HCT116 (cell line): ENCODE results near the gene PGAM5. TPM values are rescaled to one million over a fixed set of nuclear protein-coding genes. Genes with fewer than 3 reads are reported as not detected.

Source experiments
- ATF3 ChIP-seq: IDR thresholded peaks from 2 replicates; pipeline ENCODE4 v1.6.1; 2012
- CTCF ChIP-seq, 3 experiments: fragments of 200-600 bp in 1 of 3; sonication (generic) in 1 of 3; IDR thresholded peaks in 2 of 3; conservative IDR thresholded peaks in 1 of 3; 2 replicates each; pipeline ENCODE4 v1.5.1; 2012 to 2017; ENCODE audit warnings: low read depth in 2 of 3, low read length in 2 of 3, antibody characterized with exemption in 1 of 3, borderline replicate concordance in 1 of 3, control low read depth in 1 of 3, mild to moderate bottlenecking in 1 of 3, mixed read lengths in 1 of 3, mixed run types in 1 of 3, moderate library complexity in 1 of 3; ENCODE audit not compliant: insufficient read depth in 1 of 3
- EGR1 ChIP-seq: IDR thresholded peaks from 2 replicates; pipeline ENCODE4 v1.6.1; 2012; ENCODE audit warnings: low read depth
- ELF1 ChIP-seq: IDR thresholded peaks from 2 replicates; pipeline ENCODE4 v1.6.1; 2012; ENCODE audit warnings: low read depth, borderline replicate concordance
- MAX ChIP-seq: IDR thresholded peaks from 2 replicates; pipeline ENCODE4 v1.6.1; 2012
- POLR2AphosphoS5 ChIP-seq: IDR thresholded peaks from 2 replicates; pipeline ENCODE4 v1.6.1; 2011; ENCODE audit warnings: mild to moderate bottlenecking, low read depth, low read length, moderate library complexity
- SP1 ChIP-seq: IDR thresholded peaks from 2 replicates; pipeline ENCODE4 v1.6.1; 2012; ENCODE audit warnings: low read depth
- SRF ChIP-seq: IDR thresholded peaks from 2 replicates; pipeline ENCODE4 v1.6.1; 2012; ENCODE audit warnings: low read depth
- ZBTB33 ChIP-seq: IDR thresholded peaks from 2 replicates; pipeline ENCODE4 v1.6.1; 2011; ENCODE audit warnings: mild to moderate bottlenecking, low read length, moderate library complexity; ENCODE audit not compliant: insufficient replicate concordance; ENCODE audit errors: extremely low read depth
- ZFX ChIP-seq: fragments of 450-650 bp; IDR thresholded peaks from 2 replicates; pipeline ENCODE4 v1.6.1; 2017
- ZNF274 ChIP-seq: fragments of 200-500 bp; sonication (Bioruptor generic); IDR thresholded peaks from 2 replicates; pipeline ENCODE4 v1.6.1; 2014; ENCODE audit warnings: mild to moderate bottlenecking, low read depth, low read length, inconsistent platforms
- total RNA-seq: library from RNA; stranded (reverse); gene quantifications from one replicate; pipeline ENCODE4 v1.2.1, GENCODE V29; 2021; ENCODE audit not compliant: unreplicated experiment

Gene PGAM5
- total RNA-seq, 1 experiment from 2014 or later: 98.3 TPM

- TF ChIP-seq CTCF (IDR thresholded peaks at IDR 0.05 in 2 of 3, conservative IDR thresholded peaks at IDR 0.05 in 1 of 3; ENCODE audit: borderline replicate concordance in 1 of 3, insufficient read depth in 1 of 3, low read depth in 2 of 3, low read length in 2 of 3) (no peak), SP1 (no peak), POLR2AphosphoS5 (no peak), ATF3 (no peak), ELF1 (no peak), SRF (no peak), ZBTB33 (no peak), EGR1 (no peak), MAX (no peak), ZNF274 (no peak), ZFX (no peak)
Measured at GRCh38 chr12:132717531-132718387, 7.1 kb downstream of the PGAM5 start (continued).
